B cell (primary cell): ENCODE data around the gene NHP2. TPM values are rescaled to one million over a fixed set of nuclear protein-coding genes. Genes with fewer than 3 reads are reported as not detected.

ENCODE experiments used
- ATAC-seq: fragments of 200-7000 bp; cut with Tn5 transposase; one replicate; pipeline ENCODE4 v1.10.0; 2021; ENCODE audit warnings: low read depth, mild to moderate bottlenecking, moderate number of reproducible peaks, moderate library complexity
- CTCF ChIA-PET: fragments of 350-600 bp; sonication (Branson Sonifier 250); formaldehyde crosslinking; loops from one replicate; lab custom pipeline; 2021; ENCODE audit warnings: antibody characterized with exemption, inconsistent platforms; lab: Charles Lee
- POLR2A ChIA-PET: fragments of 350-600 bp; sonication (Branson Sonifier 250); formaldehyde crosslinking; loops from one replicate; lab custom pipeline; 2021; ENCODE audit warnings: antibody characterized with exemption; lab: Charles Lee
- DNase-seq: peaks from one replicate; pipeline ENCODE4 v3.0.0; 2013
- H2AFZ ChIP-seq: 2 replicates; pipeline ENCODE4 v1.6.1; 2012; ENCODE audit warnings: mild to moderate bottlenecking, low read depth, low read length; ENCODE audit not compliant: insufficient read depth, poor library complexity, severe bottlenecking
- H3K27ac ChIP-seq, 2 donors: 1 replicate in 1 of 2; 2 replicates in 1 of 2; pipeline ENCODE4 v1.5.1; 2012 to 2013; ENCODE audit warnings: low read length in 2 of 2, mild to moderate bottlenecking in 2 of 2, moderate library complexity in 1 of 2
- H3K27me3 ChIP-seq, 4 experiments: fragments of 200-600 bp in 1 of 4; sonication (generic) in 1 of 4; replicated peaks in 1 of 4; 1 replicate in 2 of 4; 2 replicates in 2 of 4; pipeline versions ENCODE4 v1.6.1 to v1.7.0; 2013 to 2016; ENCODE audit warnings: low read length in 3 of 4, mild to moderate bottlenecking in 2 of 4, mixed read lengths in 1 of 4, moderate library complexity in 1 of 4; ENCODE audit not compliant: insufficient read depth in 4 of 4, control insufficient read depth in 3 of 4; ENCODE audit errors: control extremely low read depth in 1 of 4
- H3K36me3 ChIP-seq, 2 experiments: replicated peaks in 1 of 2; 1 replicate in 1 of 2; 2 replicates in 1 of 2; pipeline versions ENCODE4 v1.6.1 to v1.7.1; 2013; ENCODE audit warnings: low read length in 1 of 2; ENCODE audit not compliant: insufficient read depth in 2 of 2, control insufficient read depth in 1 of 2; ENCODE audit errors: control extremely low read depth in 1 of 2, extremely low read depth in 1 of 2
- H3K4me1 ChIP-seq, 2 donors: fragments of 200-600 bp in 1 of 2; sonication (generic) in 1 of 2; 1 replicate in 1 of 2; 2 replicates in 1 of 2; pipeline versions ENCODE4 v1.5.1 to v1.6.1; 2013 to 2017; ENCODE audit warnings: low read length in 2 of 2; ENCODE audit not compliant: control insufficient read depth in 2 of 2, insufficient read depth in 2 of 2
- H3K4me2 ChIP-seq: replicated peaks from 2 replicates; pipeline ENCODE3; 2012; ENCODE audit warnings: mild to moderate bottlenecking, low read depth, low read length; ENCODE audit not compliant: poor library complexity, severe bottlenecking
- H3K4me3 ChIP-seq, 5 experiments: fragments of 200-600 bp in 1 of 5; sonication (generic) in 1 of 5; 1 replicate in 3 of 5; 2 replicates in 2 of 5; pipeline versions ENCODE4 v1.5.1 to v1.7.0; 2011 to 2016; ENCODE audit warnings: low read length in 4 of 5, mild to moderate bottlenecking in 4 of 5, low read depth in 2 of 5, control low read depth in 1 of 5, moderate library complexity in 1 of 5; ENCODE audit not compliant: insufficient read depth in 1 of 5; ENCODE audit errors: control extremely low read depth in 1 of 5, extremely low read depth in 1 of 5
- H3K79me2 ChIP-seq: fragments of 200-600 bp; sonication (generic); one replicate; pipeline ENCODE4 v1.6.0; 2016; ENCODE audit warnings: low read length; ENCODE audit not compliant: control insufficient read depth, insufficient read depth
- H3K9ac ChIP-seq: fragments of 200-600 bp; sonication (generic); 2 replicates; pipeline ENCODE4 v1.6.1; 2017; ENCODE audit warnings: mild to moderate bottlenecking, low read length, moderate library complexity
- H3K9me3 ChIP-seq, 3 donors: one replicate each; pipeline versions ENCODE4 v1.6.1 to v1.7.1; 2013; ENCODE audit warnings: low read length in 2 of 3; ENCODE audit not compliant: control insufficient read depth in 2 of 3, insufficient read depth in 1 of 3; ENCODE audit errors: control extremely low read depth in 1 of 3
- H4K20me1 ChIP-seq: 2 replicates; pipeline ENCODE4 v1.6.0; 2012; ENCODE audit warnings: mild to moderate bottlenecking, low read length; ENCODE audit not compliant: insufficient read depth, control insufficient read depth, poor library complexity, severe bottlenecking
- H3K27ac Mint-ChIP-seq: one replicate; pipeline ENCODE4 v1.8.0; 2021; ENCODE audit warnings: mixed read lengths
- H3K27me3 Mint-ChIP-seq: one replicate; pipeline ENCODE4 v1.8.0; 2021; ENCODE audit warnings: mixed read lengths
- H3K4me1 Mint-ChIP-seq: one replicate; pipeline ENCODE4 v1.8.0; 2021; ENCODE audit warnings: mixed read lengths
- H3K4me3 Mint-ChIP-seq: one replicate; pipeline ENCODE4 v1.8.0; 2021; ENCODE audit warnings: mixed read lengths
- H3K9me3 Mint-ChIP-seq: one replicate; pipeline ENCODE4 v1.8.0; 2022; ENCODE audit warnings: mixed read lengths; ENCODE audit not compliant: insufficient read depth
- EZH2 ChIP-seq: IDR thresholded peaks from 2 replicates; pipeline ENCODE4 v1.6.1; 2012; ENCODE audit warnings: borderline replicate concordance, low read depth, mild to moderate bottlenecking, moderate library complexity, low read length; ENCODE audit not compliant: insufficient read depth, poor library complexity, severe bottlenecking
- WGBS: methylation state at CpG from one replicate; pipeline ENCODE4 v1.1.5; 2013; ENCODE audit warnings: missing lambda C conversion rate; ENCODE audit not compliant: insufficient coverage; 5-methylcytosine and 5-hydroxymethylcytosine counted together
- intact Hi-C: fragments of 100-400 bp; cut with micrococcal nuclease; formaldehyde crosslinking; loops from one replicate; pipeline ENCODE4 v1.10.0; 2022
- polyA plus RNA-seq: library from polyadenylated mRNA; depleted of rRNA; stranded (reverse); fragments of >200 nt; gene quantifications from 2 replicates; pipeline ENCODE4 v1.2.3, GENCODE V29; 2012
- total RNA-seq, 2 donors: library from RNA; stranded (reverse); fragments of 120-200 nt in 1 of 2; gene quantifications; 1 replicate in 1 of 2; 2 replicates in 1 of 2; pipeline versions ENCODE4 v1.2.3 to v1.2.4, GENCODE V29; 2013 to 2022
- TF ChIP-seq, protein P1 (sequence below): fragments of 200-600 bp; IDR thresholded peaks from one replicate; pipeline ENCODE4 v1.8.0; 2022; ENCODE audit warnings: antibody characterized with exemption, mild to moderate bottlenecking

NHP2 gene
- total and polyA plus RNA-seq, 2 donors (not counting 1 experiment from before 2014, with no cell fraction given), result 66.0 to 99.8 TPM

DNA sequence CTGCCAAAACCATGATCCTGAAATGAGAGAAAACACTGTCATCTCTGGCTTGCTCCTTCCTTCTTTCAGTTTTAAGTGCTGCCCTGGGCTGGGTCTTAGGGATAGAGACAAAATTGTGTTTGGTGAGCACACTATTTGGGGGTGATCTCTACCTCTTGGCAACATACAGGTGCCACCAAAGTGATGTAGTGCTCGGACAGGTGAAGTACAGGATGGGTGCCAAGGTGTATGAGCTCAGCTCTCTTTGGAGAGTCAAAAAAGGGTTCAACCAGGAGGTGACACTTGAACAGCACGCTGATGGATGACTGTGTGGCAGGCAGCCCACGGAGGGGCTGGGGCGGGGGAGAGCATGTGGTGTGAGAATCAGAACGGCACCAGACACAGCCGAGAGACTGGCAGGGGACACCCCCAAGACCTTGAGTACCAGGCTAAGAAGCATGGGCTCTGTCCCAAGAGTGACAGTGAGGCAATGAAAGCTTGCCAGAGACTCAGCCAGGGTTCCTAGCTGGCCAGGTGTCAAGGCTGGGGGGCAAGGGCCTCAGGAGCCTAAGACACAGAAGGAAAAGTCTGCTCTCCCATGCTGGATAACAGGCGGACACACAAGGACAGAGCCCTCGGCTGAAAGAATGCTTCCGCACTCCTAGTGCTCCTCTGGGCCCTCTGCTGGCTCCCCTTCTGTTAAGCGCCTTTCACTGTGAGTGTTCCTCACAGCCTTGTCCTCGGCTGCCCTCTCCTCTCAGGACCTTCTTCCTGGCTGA lies 2.5 kb downstream of the NHP2 start:
- no peak overlapping the region for H3K9ac ChIP-seq
- no peak overlapping the region for H3K4me2 ChIP-seq
- H3K79me2 ChIP-seq, result peaks cover 25% of the 10 kb centered on the region
- H3K9me3 ChIP-seq, result no peaks in the 10 kb centered on the region
- Mint-ChIP-seq H3K9me3 (no peaks in the 10 kb centered on the region), H3K27me3 (no peaks in the 10 kb centered on the region), H3K27ac (peak overlapping the region; percentile 59), H3K4me1 (peaks cover 30% of the 10 kb centered on the region), H3K4me3 (peak overlapping the region; percentile 59)
- peaks cover 38% of the 10 kb centered on the region for H4K20me1 ChIP-seq
- TF ChIP-seq, protein P1, sequence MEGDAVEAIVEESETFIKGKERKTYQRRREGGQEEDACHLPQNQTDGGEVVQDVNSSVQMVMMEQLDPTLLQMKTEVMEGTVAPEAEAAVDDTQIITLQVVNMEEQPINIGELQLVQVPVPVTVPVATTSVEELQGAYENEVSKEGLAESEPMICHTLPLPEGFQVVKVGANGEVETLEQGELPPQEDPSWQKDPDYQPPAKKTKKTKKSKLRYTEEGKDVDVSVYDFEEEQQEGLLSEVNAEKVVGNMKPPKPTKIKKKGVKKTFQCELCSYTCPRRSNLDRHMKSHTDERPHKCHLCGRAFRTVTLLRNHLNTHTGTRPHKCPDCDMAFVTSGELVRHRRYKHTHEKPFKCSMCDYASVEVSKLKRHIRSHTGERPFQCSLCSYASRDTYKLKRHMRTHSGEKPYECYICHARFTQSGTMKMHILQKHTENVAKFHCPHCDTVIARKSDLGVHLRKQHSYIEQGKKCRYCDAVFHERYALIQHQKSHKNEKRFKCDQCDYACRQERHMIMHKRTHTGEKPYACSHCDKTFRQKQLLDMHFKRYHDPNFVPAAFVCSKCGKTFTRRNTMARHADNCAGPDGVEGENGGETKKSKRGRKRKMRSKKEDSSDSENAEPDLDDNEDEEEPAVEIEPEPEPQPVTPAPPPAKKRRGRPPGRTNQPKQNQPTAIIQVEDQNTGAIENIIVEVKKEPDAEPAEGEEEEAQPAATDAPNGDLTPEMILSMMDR, result no peak
- no peak for TF ChIP-seq EZH2
- ChIA-PET CTCF (interaction anchor here (1.1 to 22.8 kb wide), 3 partner anchors 11 to 74 kb away, joined by 3 to 540 read pairs (median 3); no protein-coding TSS in a partner anchor), POLR2A (no interaction called here)
- intact Hi-C loops, result no loop called here
- peak overlapping the region in 1 of 2 donors; percentile 53 for H3K27ac ChIP-seq
- DNase-seq (no peak), ATAC-seq (no peak)
- peaks cover 12 to 20% of the 10 kb centered on the region in 2 donors for H3K4me1 ChIP-seq
- no peak overlapping the region for H2AFZ ChIP-seq
- WGBS, result 90% methylated on average over 11 of the region's 11 CpGs
- H3K36me3 ChIP-seq, result peaks cover 2 to 57% of the 10 kb centered on the region in 2 experiments
- no peak overlapping the region for H3K4me3 ChIP-seq
- no peaks in the 10 kb centered on the region for H3K27me3 ChIP-seq
